GM19035 (cell line): Measurements from ENCODE around the gene AFF2.
"Not testable (repeated sequence)": the region's sequence is repeated elsewhere in the genome, so short reads cannot be mapped to it uniquely, and the experiment has no call there.

Experiments
- ATAC-seq: cut with Tn5 transposase; IDR thresholded peaks from one replicate; pipeline ENCODE4 v1.9.1; 2021; ENCODE audit not compliant: unreplicated experiment

The AFF2 gene

GRCh38 chrX:148825696-148826095 lies 325.3 kb downstream of the AFF2 start:
- no peak for ATAC-seq

DNA sequence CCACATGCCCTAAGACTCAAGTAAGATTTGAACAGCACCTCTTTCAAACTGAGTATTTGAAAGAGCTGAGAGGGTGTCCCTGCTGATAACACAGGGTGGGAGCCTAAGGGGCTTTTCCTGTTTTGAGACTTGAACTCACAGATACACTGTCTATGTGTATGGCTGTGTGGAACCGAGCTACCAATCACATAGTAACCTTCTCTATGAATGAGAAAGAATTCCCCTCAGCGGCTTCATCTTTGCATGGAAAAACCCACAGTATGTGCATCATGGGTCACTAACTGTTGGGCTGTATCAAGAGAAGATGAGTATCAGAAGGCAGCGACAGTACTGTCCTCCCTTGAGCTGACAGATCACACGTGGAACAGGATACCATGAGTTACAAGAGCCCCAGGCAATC lies 336.3 kb downstream of the AFF2 start:
- ATAC-seq: no peak

GRCh38 chrX:148850631-148851030 lies 350.2 kb downstream of the AFF2 start:
- no peak for ATAC-seq

GRCh38 chrX:148854306-148854705 lies 353.9 kb downstream of the AFF2 start:
- no peak for ATAC-seq

DNA sequence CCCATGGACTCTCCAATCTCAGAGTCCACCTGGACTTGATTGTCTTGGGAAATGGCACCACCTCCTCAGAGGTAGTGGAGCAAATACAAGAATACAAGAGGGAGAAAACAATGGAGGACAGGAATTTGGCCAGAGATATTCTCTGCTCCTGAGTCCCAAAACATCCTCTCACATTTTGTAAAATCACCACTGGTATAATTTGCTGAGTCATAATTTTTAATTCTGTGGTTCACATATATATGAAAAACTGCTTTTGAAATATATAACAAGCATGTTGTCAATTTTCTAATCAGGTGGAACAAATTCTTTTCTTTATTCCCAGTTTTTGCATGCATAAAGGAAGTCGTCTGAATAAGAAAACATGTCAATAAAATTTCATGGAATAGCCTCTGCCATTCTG lies 356.1 kb downstream of the AFF2 start:
- no peak for ATAC-seq

DNA sequence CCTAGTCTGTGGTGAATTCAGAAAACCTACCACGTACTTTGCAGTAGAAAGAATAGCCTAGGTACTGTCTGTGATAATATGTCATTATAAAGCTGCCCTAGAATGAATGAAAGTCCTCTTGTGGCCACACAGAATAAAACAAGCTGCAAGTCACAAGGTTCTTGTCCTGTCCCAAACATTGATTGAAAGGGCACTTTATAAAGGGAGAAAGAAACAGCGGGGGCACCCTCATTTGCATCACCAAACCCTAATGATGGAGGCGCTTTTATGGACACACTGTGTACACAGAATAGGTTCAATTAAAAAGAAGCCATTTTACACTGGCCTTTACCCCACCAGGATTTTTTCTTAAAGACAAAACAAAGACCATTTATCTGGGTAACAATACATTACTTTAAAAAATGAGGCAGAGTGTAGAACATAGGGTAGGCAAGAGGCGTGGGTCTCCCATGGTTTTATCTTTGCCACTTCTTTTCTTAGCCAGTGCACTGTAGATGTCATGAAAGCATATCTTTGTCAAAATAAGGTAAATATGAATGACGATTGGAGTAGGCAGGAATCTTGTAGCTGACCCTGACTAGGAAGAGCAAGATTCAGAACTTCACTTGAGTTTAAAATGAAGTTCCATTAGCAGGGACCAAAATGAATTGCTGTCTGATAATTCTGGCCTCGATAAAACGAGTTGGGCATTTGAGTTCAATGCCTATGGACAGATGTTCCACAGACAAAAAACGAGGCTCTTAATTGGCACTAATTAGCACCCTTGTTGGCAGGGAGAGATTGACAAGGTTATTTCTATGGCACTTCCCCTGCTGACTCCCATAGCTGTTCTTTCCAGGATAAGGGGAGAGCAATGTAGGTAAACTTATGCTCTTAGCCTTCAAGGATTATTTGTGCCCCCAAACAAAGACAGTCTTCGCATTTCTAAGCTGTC lies 365.1 kb downstream of the AFF2 start:
- no peak for ATAC-seq

DNA sequence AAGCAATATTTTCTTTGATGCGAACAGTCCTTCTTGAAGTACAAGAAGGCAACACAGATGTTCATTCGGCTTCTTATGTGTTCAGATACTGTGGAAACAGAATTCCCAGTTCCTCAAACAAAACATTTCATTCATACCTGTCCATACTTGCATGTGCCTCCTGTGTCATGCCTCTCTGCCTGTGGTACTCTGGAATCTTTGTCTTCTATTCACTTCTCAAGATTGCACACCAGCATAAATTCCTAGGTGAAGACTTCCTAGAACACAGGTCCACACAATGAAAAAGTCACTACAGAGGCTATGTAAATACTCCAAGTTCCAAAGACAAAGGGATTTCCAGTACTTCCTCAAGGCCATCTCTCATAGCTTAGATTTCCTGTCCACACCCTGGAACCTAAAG lies 367.2 kb downstream of the AFF2 start:
- no peak for ATAC-seq

GRCh38 chrX:148871422-148872160 lies 371.2 kb downstream of the AFF2 start:
- no peak for ATAC-seq

DNA sequence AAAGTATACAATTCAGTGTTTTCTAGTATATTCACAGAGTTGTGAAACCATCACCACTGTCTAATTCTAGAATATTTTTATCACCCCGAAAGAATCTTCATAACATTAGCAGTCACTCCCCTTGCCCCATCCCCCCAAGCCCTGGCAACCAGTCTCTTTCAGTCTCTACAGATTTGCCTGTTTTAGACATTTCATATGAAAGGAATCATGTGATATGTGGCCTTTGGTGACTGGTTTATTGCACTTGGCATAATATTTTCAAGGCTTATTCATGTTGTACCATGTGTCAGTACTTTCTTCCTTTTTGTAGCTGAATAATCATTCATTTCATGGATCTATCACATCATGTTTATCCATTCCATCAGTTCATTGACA lies 371.7 kb downstream of the AFF2 start:
- ATAC-seq: no peak

DNA sequence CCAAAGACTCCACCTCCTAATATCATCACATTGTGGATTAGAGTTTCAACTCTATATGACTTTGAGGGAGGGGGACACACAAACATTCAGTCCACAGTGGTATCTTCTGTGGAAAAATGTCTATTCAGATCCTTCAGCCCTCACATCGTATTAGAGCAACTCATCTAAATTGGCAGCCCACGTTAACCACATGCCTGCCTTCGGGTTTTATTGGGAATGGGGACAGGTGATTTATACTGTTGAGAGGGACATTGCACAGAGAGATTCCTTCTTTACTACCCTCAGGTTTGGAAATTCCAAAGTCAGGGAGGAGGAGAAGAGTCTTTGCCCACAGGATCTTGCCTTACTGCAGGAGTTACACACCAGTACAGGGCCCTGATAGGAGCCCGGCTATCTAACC lies 372.5 kb downstream of the AFF2 start:
- no peak for ATAC-seq

- no peak for ATAC-seq
Observed at GRCh38 chrX:148874636-148875246, 374.3 kb downstream of the AFF2 start.

- no peak for ATAC-seq
Observed at GRCh38 chrX:148878371-148878770, 378.0 kb downstream of the AFF2 start.

- no peak for ATAC-seq
Observed at GRCh38 chrX:148885203-148885602, 384.8 kb downstream of the AFF2 start.

- no peak for ATAC-seq
Observed at GRCh38 chrX:148893395-148893794, 393.0 kb downstream of the AFF2 start.

GRCh38 chrX:148902581-148902980 lies 402.2 kb downstream of the AFF2 start:
- no peak for ATAC-seq

- ATAC-seq: no peak
Observed at GRCh38 chrX:148903176-148903575, 402.8 kb downstream of the AFF2 start.

DNA sequence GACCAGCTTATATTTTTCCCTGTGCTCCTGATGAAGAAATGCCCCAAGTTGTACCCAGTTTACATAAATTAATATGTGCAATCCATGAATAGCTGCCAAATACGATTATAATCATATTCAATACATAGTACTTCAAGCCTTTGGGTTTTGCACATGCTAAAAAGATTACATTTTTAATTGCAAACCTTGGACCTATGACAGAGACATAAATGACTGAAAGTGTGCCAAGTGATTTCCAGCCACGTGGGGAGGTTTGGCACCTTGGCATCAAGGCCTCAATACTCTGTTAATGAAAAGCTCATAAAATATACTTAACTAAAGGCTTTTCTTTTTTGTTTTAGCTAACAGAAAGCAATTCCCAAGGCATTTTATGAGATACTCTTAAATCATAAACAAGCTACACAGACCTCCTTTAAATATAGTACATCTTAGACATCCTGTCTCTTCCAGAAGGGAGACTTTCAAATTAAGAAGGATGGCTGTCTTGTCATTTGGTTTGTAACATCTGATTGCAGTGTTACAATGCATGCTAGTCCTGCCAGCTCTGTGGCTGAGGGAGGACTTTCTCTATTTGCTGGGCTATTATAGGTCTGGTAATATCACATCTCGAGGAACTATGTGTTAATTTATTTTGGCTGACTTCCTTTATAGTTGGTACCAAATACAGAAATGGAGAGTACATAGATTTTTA lies 404.1 kb downstream of the AFF2 start:
- ATAC-seq: no peak

DNA sequence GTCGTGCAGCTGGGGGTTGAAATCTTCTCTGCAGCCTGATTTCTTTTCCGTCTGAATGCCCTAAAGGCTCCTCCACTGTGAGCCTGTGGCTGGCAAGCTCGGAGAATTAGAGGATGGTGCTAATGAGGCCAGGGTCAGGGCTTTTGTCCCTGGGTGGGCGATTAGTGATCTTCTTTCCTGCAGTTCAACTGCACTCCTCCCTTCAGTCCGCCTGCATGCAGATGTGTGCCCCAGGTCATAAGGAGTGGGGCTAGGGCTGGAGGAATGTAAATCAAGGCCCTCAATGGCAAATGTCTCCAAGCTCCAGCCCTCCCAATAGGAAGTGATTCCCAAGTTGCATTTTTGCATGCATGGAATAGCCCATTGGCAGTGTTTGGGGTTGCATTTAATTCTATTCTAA lies 405.0 kb downstream of the AFF2 start:
- no peak for ATAC-seq

DNA sequence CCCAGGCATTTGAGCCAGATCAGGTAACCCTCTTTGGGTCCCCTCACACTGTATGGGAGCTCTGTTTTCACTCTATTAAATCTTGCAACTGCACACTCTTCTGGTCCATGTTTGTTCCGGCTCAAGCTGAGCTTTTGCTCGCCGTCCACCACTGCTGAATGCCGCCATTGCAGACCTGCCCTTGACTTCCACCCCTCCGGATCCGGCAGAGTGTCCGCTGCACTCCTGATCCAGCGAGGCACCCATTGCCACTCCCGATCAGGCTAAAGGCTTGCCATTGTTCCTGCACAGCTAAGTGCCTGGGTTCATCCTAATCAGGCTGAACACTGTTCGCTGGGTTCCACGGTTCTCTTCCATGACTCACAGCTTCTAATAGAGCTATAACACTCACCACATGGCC lies 406.2 kb downstream of the AFF2 start:
- ATAC-seq: not testable (repeated sequence)

DNA sequence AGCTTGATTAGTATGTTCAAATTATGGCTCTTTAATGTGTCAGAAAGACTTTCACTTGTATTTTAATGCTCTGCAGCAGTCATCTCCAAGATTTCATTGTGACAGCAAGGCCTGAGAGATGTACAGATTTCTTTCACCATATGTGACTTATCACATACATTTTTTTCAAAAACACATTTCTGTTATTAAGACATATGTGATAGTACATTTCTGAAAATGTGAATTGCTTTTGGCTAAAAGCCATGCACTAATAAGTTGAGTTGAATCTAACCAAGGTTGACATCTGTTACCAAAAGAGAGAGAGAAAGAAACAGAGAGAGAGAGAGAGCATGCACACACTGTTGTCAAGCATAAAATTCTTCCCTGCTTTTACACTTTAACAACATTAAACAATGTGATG lies 409.3 kb downstream of the AFF2 start:
- ATAC-seq: no peak

GRCh38 chrX:148913971-148914370 lies 413.6 kb downstream of the AFF2 start:
- no peak for ATAC-seq
